Sigmoid colon (tissue), 4 donors: ENCODE measurements around the gene NELFCD.

Experiments
- CTCF ChIP-seq, 4 experiments: fragments of 450-650 bp in 3 of 4; fragments of 200-600 bp in 1 of 4; IDR thresholded peaks; one replicate each; pipeline ENCODE4 v1.5.1; 2016 to 2019; ENCODE audit warnings: antibody characterized with exemption in 4 of 4, mild to moderate bottlenecking in 3 of 4, moderate library complexity in 2 of 4
- EP300 ChIP-seq, 4 donors: sonication (generic); formaldehyde crosslinking; IDR thresholded peaks; one replicate each; pipeline ENCODE4 v1.6.1; 2017; ENCODE audit warnings: antibody characterized with exemption in 4 of 4
- POLR2A ChIP-seq, 2 donors: fragments of 450-650 bp; IDR thresholded peaks; one replicate each; pipeline ENCODE4 v1.6.1; 2016; ENCODE audit warnings: antibody characterized with exemption in 2 of 2, mild to moderate bottlenecking in 2 of 2, moderate library complexity in 2 of 2
- POLR2AphosphoS5 ChIP-seq, 4 donors: sonication (generic); formaldehyde crosslinking; IDR thresholded peaks; one replicate each; pipeline ENCODE4 v1.6.1; 2017; ENCODE audit warnings: antibody characterized with exemption in 4 of 4

DNA sequence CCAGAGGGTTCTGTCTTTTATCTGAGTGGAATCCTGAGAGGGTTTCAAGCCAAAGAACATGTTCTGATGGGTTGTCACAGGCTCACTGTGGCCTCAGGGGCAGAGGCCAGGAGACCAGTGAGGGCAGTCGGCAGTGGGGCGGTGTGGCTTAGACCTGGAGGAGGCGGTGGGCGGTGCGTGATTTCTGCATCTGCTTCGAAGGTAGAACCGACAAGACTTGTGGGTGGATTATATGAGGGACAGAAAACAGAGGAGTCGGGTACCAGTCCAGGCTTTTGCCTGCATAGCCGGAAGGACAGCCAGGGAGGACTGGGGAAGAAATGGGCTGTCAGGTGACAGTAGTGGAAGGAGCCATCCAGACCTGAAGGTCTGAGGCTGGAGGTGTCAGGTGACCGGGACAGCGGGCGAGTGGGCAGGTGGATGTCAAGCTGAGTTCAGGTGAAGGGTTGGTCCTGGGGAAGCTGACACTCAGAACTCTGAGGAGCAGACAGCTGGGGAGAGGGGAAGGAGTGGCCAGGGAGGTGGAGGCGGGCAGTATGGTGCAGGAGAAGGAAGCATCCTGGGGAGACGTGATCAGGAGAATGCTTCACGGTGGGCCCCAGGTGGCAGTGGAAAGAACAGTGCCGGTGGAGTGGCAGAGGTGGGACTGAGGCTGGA is 22.9 kb downstream of the NELFCD start:
- TF ChIP-seq CTCF (IDR thresholded peaks at IDR 0.05) (no peak), EP300 (IDR thresholded peaks at IDR 0.05) (no peak), POLR2A (IDR thresholded peaks at IDR 0.05) (no peak), POLR2AphosphoS5 (IDR thresholded peaks at IDR 0.05) (no peak)
